GM21367 (cell line): Measurements from ENCODE around the gene POLE4.

ENCODE experiments used
- ATAC-seq: cut with Tn5 transposase; IDR thresholded peaks from one replicate; pipeline ENCODE4 v1.9.1; 2021; ENCODE audit not compliant: unreplicated experiment

POLE4 gene, protein sequence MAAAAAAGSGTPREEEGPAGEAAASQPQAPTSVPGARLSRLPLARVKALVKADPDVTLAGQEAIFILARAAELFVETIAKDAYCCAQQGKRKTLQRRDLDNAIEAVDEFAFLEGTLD

GRCh38 chr2:74958274-74959105 lies at the start of gene POLE4:
TSS of gene POLE4 (plus strand) at chr2:74958643. CDS start at chr2:74958680, 37 bp downstream.
- peak; percentile 91 for ATAC-seq

- no peak for ATAC-seq
Observed at GRCh38 chr2:74908748-74909444, 49.5 kb upstream of the POLE4 start.

DNA sequence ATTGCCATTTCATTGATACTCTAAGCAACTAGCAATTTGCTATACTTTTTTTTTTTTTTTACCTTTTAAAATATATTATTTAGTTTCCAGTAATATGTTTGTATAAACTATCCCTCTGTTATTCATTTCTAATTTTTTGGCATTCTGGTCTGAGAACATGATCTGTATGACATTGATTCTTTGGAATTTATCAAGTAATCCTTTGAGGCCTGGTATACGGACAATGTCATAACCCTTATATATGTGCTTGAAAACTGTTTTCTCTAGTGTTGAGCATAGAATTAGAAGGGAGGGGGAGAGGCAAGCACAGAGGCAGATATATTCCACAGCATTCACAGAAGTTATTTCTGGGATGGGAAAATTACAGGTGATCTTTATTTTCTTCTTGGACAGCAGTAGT lies 48.2 kb upstream of the POLE4 start:
- ATAC-seq, result no peak

GRCh38 chr2:74911061-74911460 lies 47.4 kb upstream of the POLE4 start:
- no peak for ATAC-seq

DNA sequence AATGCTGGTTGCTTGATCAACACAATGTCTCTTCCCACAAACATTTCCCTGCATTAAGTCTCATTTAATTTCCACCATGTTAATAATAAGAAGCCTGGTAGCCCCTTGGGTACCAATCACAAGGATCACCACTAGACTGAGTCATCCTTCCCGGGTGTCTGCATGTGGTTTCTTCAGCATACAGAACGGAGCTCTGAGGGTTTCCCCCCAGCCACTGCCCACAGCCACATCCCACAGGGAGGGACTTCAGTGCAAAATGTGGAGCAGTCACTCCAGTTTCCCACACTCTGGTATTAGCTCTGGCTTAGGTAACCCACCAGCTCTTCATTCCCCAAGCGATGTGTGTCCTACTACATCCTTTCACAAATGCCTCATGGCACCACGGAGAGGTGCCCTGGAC lies 42.7 kb upstream of the POLE4 start:
- ATAC-seq, result no peak

DNA sequence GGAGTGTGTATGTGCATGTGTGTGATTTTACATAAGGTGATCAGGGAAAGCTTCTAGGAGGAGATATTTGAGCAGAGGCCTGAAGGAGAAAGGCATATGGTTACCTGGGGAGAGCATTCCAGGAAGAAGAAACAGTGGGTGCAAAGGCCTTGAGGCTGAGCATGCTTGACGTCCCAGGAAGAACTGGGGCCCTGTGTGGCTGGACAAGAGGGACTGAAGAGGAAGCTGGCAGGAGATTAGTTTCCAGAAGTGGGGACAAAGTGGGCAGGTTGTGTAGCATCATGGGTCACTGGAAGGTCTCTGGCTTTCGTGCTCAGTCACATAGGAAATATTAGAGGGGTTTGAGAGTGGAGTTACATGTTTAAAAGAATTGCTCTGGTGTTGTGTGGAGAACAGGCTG lies 42.0 kb upstream of the POLE4 start:
- ATAC-seq, result no peak

DNA sequence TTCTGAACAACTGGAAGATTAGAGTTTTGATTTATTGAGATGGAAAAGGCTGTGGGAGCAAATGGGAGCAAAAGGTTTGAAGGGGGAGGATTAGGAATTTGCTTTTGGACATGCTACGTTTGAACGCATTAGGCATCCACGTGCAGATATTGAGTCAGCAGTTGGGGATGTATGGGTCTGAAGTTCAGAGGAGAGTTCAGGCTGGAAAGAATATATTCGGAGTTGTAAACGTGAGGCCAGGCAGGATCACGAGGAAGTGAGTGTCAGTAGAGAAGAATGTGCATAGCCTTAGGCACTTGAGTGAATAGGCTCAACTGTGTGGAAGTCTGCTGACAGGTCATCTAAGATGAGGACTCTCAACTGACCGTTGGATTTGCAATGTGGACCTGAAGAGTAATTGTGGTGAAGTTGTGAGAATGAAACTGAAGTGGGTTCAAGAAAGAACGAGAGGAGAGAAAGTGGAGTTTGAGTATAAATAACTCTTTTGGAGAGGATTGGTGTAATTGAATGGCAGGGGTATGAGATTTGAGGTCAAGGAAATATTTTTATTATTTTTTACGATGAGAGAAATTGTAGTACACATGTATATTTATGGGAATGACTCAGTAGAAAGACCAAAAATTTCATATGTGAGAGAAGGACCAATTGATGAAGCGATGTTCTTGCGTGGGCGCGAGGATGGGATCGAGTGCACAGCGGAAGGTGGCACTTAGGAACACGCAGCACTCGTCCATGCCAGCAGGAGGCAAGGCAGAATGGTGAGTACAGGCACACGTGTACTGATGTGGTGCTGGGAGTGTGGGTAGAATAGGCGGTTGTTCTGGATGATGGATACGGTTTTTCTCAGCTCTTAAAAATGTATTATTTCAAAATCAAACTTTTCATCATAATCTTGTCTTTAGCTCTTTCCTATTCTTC lies 40.5 kb upstream of the POLE4 start:
- ATAC-seq, result no peak

DNA sequence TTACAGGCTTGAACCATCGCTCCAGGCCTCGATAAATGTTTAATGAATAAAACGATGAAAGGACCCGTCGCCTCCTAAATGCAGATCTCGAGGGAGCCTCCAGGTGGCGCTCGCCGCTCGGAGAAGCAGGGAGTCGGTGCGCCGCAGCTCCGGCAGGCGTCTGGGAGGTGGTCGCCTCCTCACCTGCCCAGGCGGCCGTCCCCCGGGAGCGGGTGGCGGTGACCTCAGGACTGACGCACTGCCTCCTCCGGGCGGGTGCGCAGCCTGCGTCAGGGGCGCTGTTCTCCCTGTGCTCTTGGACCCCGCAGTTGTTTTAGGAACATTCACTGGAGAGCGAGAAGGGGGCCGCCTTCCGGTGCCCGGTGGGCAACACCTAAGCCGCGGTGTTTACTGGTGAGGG lies 38.6 kb upstream of the POLE4 start:
- no peak for ATAC-seq

DNA sequence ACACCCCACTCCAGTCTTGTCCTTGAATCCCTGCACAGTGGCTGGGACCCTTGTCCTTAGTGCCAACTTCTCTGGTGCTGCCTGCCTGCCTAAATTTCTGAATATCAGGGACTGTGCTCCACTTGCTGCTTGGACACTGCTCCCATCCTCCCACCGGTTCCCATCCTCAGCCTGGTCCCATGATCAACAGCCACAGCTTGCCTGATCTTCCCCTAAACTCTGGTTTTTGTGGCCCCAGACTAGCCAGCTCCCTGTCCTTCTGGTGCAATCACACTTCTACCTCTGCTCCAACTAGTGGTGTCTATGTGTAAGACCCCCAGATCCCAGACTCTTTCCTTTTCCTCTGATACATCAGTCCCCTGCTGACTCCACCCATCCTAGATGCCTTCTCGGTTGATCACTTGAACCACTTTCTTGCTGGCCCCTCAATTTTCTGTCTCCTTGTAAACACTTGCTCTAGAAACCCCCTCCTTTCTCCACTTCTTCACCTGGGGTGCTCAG lies 37.2 kb upstream of the POLE4 start:
- ATAC-seq, result no peak

- no peak for ATAC-seq
Observed at GRCh38 chr2:74922592-74923227, 35.7 kb upstream of the POLE4 start.

- ATAC-seq, result no peak
Observed at GRCh38 chr2:74924463-74925265, 33.8 kb upstream of the POLE4 start.

GRCh38 chr2:74925361-74925786 lies 33.1 kb upstream of the POLE4 start:
- ATAC-seq, result no peak

GRCh38 chr2:74927621-74928020 lies 30.8 kb upstream of the POLE4 start:
- no peak for ATAC-seq

- ATAC-seq, result no peak
Observed at GRCh38 chr2:74930811-74931486, 27.5 kb upstream of the POLE4 start.

DNA sequence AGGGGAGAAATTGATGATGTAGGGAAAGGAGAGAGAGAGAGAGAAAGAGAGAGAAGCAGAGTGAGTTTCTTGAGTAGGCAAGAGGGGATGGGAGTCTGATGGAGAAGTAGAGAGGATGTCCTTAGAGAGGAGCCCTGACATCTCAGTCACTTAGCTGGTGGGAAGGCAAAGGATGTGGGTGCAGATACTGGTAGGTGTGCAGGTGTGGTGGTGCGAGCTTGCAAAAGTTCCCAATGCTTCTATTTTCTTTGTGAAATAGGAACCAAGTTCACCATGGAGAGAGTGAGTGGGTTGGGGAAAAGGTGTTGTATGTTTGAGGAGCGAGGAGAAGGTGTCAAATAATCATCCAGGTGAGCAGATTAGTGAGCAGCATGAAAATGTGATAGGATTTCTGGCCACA lies 26.5 kb upstream of the POLE4 start:
- no peak for ATAC-seq

- no peak for ATAC-seq
Observed at GRCh38 chr2:74935975-74936391, 22.5 kb upstream of the POLE4 start.

GRCh38 chr2:74937221-74937880 lies 21.1 kb upstream of the POLE4 start:
- ATAC-seq, result no peak

- ATAC-seq, result no peak
Observed at GRCh38 chr2:74938264-74938663, 20.2 kb upstream of the POLE4 start.
